Esophagus (tissue), 2 donors: ENCODE data around the gene LCN2. TPM values are rescaled to one million over a fixed set of nuclear protein-coding genes. Genes with fewer than 3 reads are reported as not detected.

Experiments
- H3K27ac ChIP-seq, 2 donors: one replicate each; pipeline ENCODE4 v1.5.1; 2013; ENCODE audit warnings: low read depth in 2 of 2, mild to moderate bottlenecking in 2 of 2, inconsistent platforms in 1 of 2, low read length in 1 of 2, moderate library complexity in 1 of 2
- H3K27me3 ChIP-seq, 2 donors: one replicate each; pipeline ENCODE4 v1.6.1; 2013; ENCODE audit warnings: low read length in 2 of 2, control low read depth in 1 of 2, mild to moderate bottlenecking in 1 of 2; ENCODE audit not compliant: insufficient read depth in 2 of 2, control insufficient read depth in 1 of 2
- H3K36me3 ChIP-seq, 2 donors: one replicate each; pipeline ENCODE4 v1.6.1; 2013; ENCODE audit warnings: low read length in 1 of 2; ENCODE audit not compliant: control insufficient read depth in 2 of 2, insufficient read depth in 2 of 2
- H3K4me1 ChIP-seq, 2 donors: one replicate each; pipeline ENCODE4 v1.6.1; 2013; ENCODE audit warnings: low read length in 1 of 2; ENCODE audit not compliant: control insufficient read depth in 2 of 2, insufficient read depth in 2 of 2
- H3K4me3 ChIP-seq, 2 donors: one replicate each; pipeline ENCODE4 v1.5.1; 2013; ENCODE audit warnings: low read length in 2 of 2, mild to moderate bottlenecking in 2 of 2, low read depth in 1 of 2, moderate library complexity in 1 of 2
- H3K9me3 ChIP-seq, 2 donors: one replicate each; pipeline ENCODE4 v1.6.1; 2013; ENCODE audit warnings: mild to moderate bottlenecking in 2 of 2, low read depth in 1 of 2, low read length in 1 of 2, moderate library complexity in 1 of 2; ENCODE audit not compliant: control insufficient read depth in 2 of 2, insufficient read depth in 1 of 2
- WGBS, 2 donors: extraction: QIAGEN DNeasy Blood & Tissue Kit; methylation state at CpG; one replicate each; pipeline ENCODE4 v1.1.7; 2013; 5-methylcytosine and 5-hydroxymethylcytosine counted together
- polyA plus RNA-seq, 2 donors: library from polyadenylated mRNA; stranded (reverse); fragments of 200-250 nt; gene quantifications; one replicate each; pipeline ENCODE4 v1.2.3, GENCODE V29; 2013
- donor health status: healthy with polysubstance abuse.
- donor health status: Bipolar disorder and iron deficiency.

Gene LCN2
- polyA plus RNA-seq: 1,000 to 10,000 TPM; 1,061 to 2,097 TPM

- Histone ChIP-seq H3K9me3 (no peaks in the 10 kb centered on the region), H3K4me3 (peak within 1 kb of the TSS; percentile 39 to 45), H3K27ac (peak within 1 kb of the TSS; percentile 86 to 95), H3K36me3 (peaks cover 0 to 4% of the 10 kb centered on the region in 2 donors), H3K27me3 (no peaks in the 10 kb centered on the region), H3K4me1 (peaks cover 3 to 43% of the 10 kb centered on the region in 2 donors)
- WGBS, 2 donors: 35 to 47% methylated on average over 9 of the region's 9 CpGs
These were observed at the start of gene LCN2 for GRCh38 chr9:128149001-128149701. TSS of gene LCN2 (plus strand) at chr9:128149453. CDS start at chr9:128149526, 73 bp downstream.

- no peaks in the 10 kb centered on the region for H3K27me3 ChIP-seq
- no peaks in the 10 kb centered on the region for H3K9me3 ChIP-seq
- peak overlapping the region; percentile 54 to 61 for H3K4me3 ChIP-seq
- peaks cover 14 to 27% of the 10 kb centered on the region in 2 donors for H3K4me1 ChIP-seq
- H3K36me3 ChIP-seq: peaks cover 25 to 36% of the 10 kb centered on the region in 2 donors
- H3K27ac ChIP-seq: peak overlapping the region; percentile 89 to 99
- WGBS, 2 donors: 47 to 50% methylated on average over 16 of the region's 16 CpGs
These were observed 49.2 kb upstream of the LCN2 start for GRCh38 chr9:128099932-128100491.

GRCh38 chr9:128100581-128100980 is 48.7 kb upstream of the LCN2 start:
- Histone ChIP-seq H3K36me3 (peaks cover 25 to 39% of the 10 kb centered on the region in 2 donors), H3K4me3 (peak overlapping the region in 1 of 2 donors; percentile 61), H3K4me1 (peaks cover 11 to 23% of the 10 kb centered on the region in 2 donors), H3K9me3 (no peaks in the 10 kb centered on the region), H3K27ac (peak overlapping the region; percentile 89 to 99), H3K27me3 (no peaks in the 10 kb centered on the region)
- 64 to 82% methylated on average over 10 of the region's 10 CpGs for WGBS, 2 donors

GRCh38 chr9:128101231-128101661 is 48.0 kb upstream of the LCN2 start:
- H3K4me1 ChIP-seq: peaks cover 11 to 23% of the 10 kb centered on the region in 2 donors
- H3K4me3 ChIP-seq: no peak overlapping the region
- no peak overlapping the region for H3K27ac ChIP-seq
- 85 to 88% methylated on average over 12 of the region's 12 CpGs for WGBS, 2 donors
- peaks cover 28 to 45% of the 10 kb centered on the region in 2 donors for H3K36me3 ChIP-seq
- H3K9me3 ChIP-seq: no peaks in the 10 kb centered on the region
- H3K27me3 ChIP-seq: no peaks in the 10 kb centered on the region

GRCh38 chr9:128101690-128102089 is 47.6 kb upstream of the LCN2 start:
- Histone ChIP-seq H3K4me3 (no peak overlapping the region), H3K27me3 (no peaks in the 10 kb centered on the region), H3K4me1 (peaks cover 11 to 23% of the 10 kb centered on the region in 2 donors), H3K9me3 (no peaks in the 10 kb centered on the region), H3K27ac (no peak overlapping the region), H3K36me3 (peaks cover 30 to 49% of the 10 kb centered on the region in 2 donors)
- 85 to 88% methylated on average over 20 of the region's 20 CpGs for WGBS, 2 donors

GRCh38 chr9:128102196-128102595 is 47.1 kb upstream of the LCN2 start:
- H3K4me3 ChIP-seq: no peak overlapping the region
- H3K27ac ChIP-seq: no peak overlapping the region
- 86 to 89% methylated on average over 13 of the region's 13 CpGs for WGBS, 2 donors

GRCh38 chr9:128102861-128103588 is 46.2 kb upstream of the LCN2 start:
- H3K4me3 ChIP-seq: no peak overlapping the region
- peaks cover 8 to 19% of the 10 kb centered on the region in 2 donors for H3K4me1 ChIP-seq
- 80 to 88% methylated on average over 23 of the region's 23 CpGs for WGBS, 2 donors
- no peak overlapping the region for H3K27ac ChIP-seq
- no peaks in the 10 kb centered on the region for H3K27me3 ChIP-seq
- no peaks in the 10 kb centered on the region for H3K9me3 ChIP-seq
- peaks cover 37 to 62% of the 10 kb centered on the region in 2 donors for H3K36me3 ChIP-seq

More at GRCh38 chr9:128102196-128102595, 47.1 kb upstream of the LCN2 start:
- Histone ChIP-seq H3K4me1 (peaks cover 11 to 23% of the 10 kb centered on the region in 2 donors), H3K9me3 (no peaks in the 10 kb centered on the region), H3K36me3 (peaks cover 33 to 54% of the 10 kb centered on the region in 2 donors), H3K27me3 (no peaks in the 10 kb centered on the region)

- H3K4me3 ChIP-seq: no peak overlapping the region
- 65% methylated on average over 8 of the region's 8 CpGs for WGBS, 2 donors
- no peaks in the 10 kb centered on the region for H3K9me3 ChIP-seq
- H3K4me1 ChIP-seq: peaks cover 8 to 19% of the 10 kb centered on the region in 2 donors
- H3K27ac ChIP-seq: no peak overlapping the region
- H3K36me3 ChIP-seq: peaks cover 37 to 64% of the 10 kb centered on the region in 2 donors
- no peaks in the 10 kb centered on the region for H3K27me3 ChIP-seq
These were observed 45.7 kb upstream of the LCN2 start for GRCh38 chr9:128103589-128103962.

- Histone ChIP-seq H3K4me3 (no peak overlapping the region), H3K9me3 (no peaks in the 10 kb centered on the region), H3K4me1 (peaks cover 9 to 18% of the 10 kb centered on the region in 2 donors), H3K27ac (peak overlapping the region in 1 of 2 donors; percentile 13), H3K27me3 (no peaks in the 10 kb centered on the region), H3K36me3 (peaks cover 37 to 64% of the 10 kb centered on the region in 2 donors)
- WGBS, 2 donors: 57 to 62% methylated on average over 6 of the region's 6 CpGs
These were observed 45.1 kb upstream of the LCN2 start for GRCh38 chr9:128104171-128104618.
